SIG-M5 treated with dmso at 0.1 percent for 504 hours (cell line): ENCODE results near the gene TMEM255B.
"Not testable (repeated sequence)": the region's sequence is repeated elsewhere in the genome, so short reads cannot be mapped to it uniquely, and the experiment has no call there.

Experiments used
- DNase-seq: peaks from one replicate; lab custom pipeline; 2025; ENCODE audit not compliant: unreplicated experiment; lab: John Stamatoyannopoulos, UW

The TMEM255B gene

DNA sequence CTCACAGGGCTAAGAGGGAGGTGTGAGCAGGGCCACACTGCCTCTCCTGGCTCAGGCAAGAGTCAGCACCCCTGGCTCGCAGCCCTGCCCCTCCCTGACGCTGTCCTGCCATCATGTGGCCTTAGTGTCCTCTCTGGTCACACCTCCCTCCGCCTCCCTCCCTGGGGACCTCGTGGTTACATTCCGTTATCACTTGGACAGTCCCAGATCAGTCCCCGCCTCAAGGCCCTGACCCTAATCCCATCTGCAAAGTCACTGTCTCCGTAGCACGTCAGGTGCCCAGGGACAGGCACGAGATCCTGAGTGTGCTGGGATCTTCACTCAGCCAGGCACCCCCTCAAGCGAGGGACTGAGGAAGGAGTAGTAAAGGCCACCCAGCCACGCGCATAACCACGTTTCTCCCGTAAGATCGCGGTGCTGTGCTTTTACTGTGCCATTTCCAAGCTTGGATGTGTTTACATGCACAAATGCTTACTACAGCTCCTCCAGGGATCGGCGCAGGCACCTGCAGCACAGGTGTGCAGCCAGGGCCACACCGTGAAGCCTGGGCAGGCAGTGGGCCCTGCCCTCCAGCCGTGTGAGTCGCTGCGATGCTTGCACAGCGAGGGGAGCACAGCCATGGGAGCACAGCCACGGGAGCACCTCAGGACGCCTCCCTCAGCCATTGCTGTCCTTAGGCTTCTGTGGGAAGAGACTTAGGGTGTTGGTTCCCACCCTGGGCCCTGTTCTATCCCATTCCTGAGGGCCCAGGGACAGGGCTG is 10.7 kb upstream of the TMEM255B start:
- DNase-seq, result no peak

DNA sequence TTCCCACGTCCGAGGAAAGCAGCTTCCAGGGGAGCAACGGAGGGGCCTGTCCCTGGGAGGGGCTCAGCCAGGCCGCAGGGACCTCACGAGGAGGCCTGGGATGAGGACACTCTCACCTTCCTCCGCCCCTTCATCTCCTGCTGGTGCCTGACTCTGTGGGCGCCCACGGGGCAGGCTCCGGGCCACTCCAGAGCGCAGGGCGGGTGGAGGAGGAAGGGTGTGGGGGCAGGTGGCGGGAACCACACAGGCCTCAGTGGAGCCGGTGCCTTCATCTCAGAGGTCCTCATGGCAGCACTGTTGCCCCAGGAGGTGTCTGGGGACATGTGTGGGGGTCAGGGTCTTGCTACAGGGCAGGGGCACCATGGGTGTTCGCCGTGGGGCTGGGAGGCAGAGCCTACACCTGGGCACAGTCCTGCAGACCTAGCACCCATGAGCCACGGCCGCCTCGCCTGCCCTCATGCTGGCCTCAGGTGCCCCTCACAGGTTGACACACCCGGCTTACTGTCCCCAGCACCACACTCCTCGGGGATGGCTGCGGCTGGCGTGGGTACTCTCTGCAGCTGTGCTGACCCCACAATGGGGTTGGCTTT is 10.1 kb upstream of the TMEM255B start:
- DNase-seq, result no peak

DNA sequence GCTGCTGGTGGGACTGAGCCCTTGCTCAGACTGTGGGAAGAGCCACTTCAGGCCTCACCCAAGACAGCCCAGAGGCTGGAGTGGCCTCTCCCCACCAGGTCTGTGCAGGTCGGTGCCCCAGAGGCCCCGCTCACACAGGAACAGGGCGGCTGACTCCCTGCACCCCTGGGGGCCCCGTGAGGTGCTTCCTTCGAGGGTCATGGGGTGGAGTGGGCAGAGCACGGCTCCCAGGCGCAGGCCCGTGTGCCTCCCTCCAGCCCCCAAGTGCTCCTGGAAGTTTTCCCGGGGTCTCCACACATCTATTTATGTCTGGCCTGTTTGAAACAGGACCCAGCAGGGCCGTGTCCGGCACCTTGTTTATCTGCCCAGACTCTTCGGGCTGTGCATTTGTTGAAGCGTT is 9.5 kb upstream of the TMEM255B start:
- no peak for DNase-seq

DNA sequence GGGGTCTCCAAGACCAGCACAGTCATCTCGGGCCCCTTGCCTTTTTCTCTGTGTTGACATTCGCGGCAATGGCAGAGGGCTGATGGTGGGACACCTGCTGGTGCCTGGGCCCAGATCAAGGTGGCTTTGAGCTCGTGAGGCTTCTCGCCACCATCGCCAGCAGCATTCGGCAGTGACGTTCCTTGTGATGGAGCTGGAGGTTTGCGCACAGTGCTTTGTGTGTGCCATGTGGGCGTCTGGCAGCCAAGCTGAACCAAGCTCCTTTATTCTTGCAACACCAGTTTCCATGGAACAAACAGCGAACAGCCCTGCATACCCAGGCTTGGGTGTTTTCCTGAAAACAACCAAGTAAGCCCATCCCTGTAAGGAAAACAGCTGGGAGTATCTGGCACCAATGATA is 9.1 kb upstream of the TMEM255B start:
- DNase-seq, result no peak

DNA sequence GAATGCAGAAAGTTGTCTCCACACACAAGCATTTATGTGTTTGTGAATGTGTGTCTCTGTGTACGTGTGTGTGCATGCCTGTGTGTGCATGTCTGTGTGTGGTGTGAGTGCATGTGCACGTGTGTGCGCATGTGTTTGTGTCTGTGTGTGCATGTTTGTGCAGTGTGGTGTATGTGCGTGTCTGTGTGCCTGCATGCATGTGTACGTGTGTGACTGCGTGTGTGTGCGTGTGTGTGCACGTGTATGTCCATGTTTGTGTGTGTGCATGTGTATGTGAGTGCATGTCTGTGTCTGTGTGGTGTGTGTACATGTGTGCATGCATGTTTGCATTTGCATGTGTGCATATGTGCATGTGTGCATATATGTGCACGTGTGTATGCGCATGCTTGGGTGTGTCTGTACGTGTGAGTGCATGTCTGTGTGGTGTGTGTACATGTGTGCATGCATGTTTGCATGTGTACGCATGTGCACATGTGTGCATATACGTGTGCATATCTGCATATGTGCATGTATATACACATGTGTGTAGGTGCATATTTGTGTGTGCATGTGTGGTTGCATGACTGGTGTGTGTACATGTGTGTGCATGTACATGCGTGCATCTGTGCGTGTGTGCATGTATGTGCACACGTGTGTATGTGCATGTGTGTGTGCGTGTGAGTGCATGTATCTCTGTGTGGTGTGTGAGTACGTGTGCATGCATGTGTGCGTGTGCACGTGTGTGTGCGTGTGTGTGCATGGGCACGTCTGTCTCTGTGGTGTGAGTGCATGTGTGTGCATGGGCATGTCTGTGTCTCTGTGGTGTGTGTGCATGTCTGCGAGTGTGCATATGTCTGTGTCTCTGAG is 8.2 kb upstream of the TMEM255B start:
- no peak for DNase-seq

DNA sequence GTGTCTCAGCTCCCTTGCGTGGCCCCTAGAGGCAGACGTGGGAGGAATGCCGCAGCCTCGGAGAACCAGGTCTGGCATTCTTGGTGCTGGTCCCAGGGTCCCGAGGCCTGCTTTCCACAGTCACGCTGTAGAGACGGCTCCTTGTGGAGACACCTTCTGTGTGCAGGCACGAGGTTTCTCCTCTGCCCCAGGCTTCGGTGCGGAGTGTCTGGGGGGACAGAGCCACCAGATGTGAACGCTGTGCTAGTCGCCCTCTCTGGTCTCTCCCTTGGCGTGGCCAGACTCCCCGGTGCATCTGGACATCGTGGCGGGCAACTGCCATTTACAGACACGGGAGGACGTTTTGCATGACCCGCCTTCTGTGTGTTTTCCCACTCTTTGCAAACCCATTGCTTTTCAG is 7.5 kb upstream of the TMEM255B start:
- no peak for DNase-seq

DNA sequence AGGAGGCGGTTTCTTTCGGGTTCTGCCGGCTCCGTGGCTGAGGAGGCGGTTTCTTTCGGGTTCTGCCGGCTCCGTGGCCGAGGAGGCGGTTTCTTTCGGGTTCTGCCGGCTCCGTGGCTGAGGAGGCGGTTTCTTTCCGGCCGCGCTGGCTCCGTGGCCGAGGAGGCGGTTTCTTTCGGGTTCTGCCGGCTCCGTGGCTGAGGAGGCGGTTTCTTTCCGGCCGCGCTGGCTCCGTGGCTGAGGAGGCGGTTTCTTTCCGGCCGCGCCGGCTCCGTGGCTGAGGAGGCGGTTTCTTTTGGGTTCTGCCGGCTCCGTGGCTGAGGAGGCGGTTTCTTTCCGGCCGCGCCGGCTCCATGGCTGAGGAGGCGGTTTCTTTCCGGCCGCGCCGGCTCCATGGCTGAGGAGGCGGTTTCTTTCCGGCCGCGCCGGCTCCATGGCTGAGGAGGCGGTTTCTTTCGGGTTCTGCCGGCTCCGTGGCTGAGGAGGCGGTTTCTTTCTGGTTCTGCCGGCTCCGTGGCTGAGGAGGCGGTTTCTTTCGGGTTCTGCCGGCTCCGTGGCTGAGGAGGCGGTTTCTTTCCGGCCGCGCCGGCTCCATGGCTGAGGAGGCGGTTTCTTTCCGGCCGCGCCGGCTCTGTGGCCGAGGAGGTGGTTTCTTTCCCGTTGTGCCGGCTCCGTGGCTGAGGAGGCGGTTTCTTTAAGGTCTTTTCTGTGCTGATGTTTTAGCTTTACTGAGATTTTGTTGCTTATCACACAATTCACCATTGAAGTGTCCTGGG is 6.6 kb upstream of the TMEM255B start:
- not testable (repeated sequence) for DNase-seq

DNA sequence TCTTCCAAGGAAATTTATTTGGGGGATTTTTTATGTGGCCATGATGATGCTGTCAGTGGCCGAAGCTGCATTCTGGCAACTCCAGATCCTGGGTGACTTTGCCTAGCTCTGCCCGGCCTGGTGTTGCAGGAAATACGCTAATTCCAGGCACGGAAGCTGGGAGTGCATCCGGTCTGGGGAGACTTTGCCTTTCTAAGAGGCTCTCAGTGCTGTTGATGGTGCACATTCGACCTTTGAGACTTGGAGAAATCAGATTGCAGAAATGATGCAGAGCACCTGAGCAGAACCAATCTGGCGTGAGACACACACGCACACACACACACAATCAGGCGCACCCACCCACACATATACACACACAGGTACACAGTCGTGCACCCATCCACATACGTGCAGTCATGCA is 5.9 kb upstream of the TMEM255B start:
- DNase-seq, result no peak

DNA sequence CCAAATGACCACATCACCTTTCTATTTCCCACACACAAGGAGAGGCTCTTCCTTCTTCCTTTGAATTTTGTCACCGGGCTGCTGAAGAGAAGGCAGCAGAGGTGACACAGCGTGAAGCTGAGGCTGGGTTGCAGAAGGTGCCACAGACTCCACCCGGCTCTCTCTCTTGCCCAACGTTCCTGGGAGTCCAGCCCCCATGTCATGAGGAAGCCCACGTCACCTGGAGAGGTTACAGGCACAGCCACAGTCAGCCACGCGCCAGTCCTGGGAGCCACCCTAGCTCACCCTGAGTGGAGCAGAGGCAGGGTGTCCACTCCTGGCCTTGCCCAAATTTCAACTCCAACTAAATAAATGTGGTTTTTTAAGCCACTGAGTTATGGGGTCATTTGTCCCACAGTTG is 4.8 kb upstream of the TMEM255B start:
- DNase-seq, result no peak

DNA sequence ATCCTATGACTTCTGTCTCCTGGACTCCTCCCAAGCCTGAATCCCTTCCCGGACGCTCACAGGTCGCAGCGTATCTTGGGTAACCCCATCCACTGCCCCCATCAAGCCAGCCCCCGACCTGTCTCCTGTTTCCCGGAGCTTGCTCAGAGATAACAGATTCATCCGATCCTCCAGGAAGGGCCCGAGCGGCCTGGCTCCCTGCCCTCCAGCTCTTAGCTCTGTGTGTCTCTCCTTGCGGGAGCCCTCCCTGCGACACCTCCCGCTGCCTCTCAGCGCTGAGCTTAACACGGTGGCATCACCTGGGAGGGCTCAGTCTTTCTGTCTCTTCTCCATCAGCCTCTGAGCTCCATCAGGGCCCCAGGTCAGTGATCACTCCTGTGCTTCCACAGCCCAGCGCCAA is 4.3 kb upstream of the TMEM255B start:
- DNase-seq, result no peak

DNA sequence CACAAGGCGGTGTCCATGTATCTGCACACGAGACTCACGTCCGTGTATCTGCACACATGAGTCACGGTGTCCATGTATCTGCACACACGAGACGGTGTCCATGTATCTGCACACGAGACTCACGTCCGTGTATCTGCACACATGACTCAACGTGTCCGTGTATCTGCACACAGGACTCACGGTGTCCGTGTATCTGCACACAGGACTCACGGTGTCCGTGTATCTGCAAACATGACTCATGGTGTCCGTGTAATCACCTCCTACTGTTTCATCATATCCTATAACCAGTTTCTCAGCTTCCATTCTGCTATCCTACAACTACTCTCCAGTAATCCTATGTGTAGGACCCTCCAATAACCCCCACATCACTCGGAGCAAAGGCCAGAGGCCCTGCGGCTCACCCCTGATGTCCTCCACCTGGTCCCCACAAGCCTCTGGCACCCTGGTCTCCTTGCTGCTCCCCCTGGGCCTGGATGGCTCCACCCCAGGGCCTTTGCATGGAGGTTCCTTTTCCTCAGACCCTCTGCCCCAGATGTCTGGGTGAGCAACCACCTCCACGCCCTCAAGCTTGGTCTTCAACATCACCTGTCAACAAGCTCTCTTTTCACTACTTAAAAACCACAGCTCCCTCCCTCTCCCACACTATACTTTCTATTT is 2.5 kb upstream of the TMEM255B start:
- DNase-seq, result no peak

DNA sequence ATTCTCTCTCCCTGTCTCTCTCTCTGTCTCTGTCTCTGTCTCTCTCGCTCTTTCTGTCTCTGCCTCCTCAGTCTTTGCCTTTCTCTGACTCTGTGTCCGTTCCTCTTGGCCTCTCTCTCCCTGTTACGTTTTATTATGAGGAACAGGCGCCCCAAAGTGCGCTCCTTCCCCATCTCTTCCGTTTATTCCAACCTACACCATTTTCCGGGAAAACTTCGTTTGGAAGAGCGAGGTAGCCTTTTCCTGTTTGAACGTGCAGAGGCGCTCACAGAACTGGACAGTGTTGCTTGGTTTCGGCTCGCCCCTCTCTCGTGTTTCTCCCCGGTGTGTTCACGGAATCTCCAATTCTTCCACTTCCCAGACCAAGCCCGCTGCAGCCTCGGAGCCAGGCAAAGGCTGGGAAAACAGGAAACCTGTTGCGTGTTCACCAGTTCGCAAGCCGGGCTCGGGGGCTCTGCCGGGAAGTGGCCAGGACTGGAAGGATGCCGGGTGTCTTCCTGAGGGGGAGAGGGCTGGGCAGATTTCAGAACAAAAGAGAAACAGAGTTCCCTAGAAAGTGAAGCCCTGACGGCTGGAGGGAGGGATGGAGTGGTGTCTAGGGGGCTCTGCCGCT is 605 bp downstream of the TMEM255B start:
- peak; percentile 41 for DNase-seq

DNA sequence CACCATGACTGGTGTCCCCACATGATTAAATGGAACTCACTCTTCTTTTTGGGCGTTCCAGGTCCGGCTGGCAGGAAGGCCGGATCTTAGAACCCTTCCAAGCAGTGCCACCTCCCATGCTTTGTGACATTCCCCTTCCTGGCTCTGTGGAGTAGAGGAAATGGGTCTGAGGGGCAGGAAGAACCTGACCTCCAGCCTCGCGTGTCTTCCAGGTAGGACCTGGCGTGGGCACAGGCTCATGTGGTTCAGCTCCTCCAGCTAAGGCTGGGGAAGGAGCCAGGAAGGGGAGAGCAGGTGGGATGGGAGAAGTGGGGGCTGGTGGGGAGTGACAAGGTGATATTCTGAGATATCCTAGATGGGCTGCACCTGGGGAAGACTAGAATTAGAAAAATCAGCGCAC is 2.1 kb downstream of the TMEM255B start:
- no peak for DNase-seq

DNA sequence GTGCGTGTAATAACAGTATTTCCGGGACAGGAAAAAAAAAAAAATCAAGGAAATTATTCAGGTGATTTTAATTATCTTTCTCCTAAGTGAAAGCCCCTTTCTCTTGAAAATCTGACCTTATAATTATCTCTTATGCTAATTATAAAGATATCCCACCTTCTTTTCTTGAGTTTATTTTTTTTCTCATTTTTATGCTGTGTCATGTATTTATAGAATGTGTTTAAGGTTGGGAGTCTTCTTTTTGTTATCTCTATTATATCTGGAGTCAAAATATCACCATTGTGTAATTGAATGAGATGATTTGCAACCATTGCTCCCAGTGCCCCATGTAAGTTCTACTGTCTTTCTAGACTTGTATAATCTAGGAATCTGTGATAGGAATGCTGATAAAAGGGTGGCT is 3.0 kb downstream of the TMEM255B start:
- DNase-seq, result no peak

DNA sequence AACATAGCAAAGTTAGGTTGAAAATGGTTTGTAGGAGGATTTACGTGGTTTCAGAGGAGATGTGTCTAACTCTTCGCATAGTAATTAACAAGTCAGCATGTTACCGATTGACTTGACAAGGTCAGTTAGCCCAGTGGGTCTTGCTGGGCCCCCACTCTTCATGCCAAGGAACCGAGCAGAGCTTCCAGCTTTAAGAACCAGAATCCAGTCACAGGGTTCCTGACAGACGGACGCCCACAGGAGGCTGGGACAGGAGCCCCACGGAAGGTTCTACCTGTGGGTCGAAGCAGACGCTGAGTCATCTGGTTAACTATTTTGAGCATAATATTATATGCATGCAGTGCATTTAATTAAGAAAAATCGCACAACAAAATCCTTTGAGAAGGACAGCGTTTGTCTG is 3.5 kb downstream of the TMEM255B start:
- DNase-seq, result no peak

DNA sequence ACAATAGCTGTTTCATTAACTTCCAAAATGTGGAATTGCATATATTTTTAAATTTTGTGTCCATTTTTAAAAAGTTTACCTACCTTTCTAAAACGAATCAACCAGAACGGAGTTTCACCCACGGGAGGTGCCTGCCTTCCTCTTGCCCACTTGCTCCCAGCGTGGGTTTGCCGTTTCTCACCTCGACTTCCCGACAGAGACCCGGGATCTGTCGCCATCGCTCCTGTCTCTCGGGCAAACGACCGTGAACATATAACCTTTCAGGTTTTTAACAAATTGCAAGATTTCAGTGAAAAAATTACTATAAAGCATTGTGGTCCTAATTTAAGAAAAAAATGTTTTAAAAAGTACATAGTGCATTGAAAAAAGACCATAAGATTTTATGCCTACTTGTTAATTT is 4.2 kb downstream of the TMEM255B start:
- DNase-seq, result no peak

DNA sequence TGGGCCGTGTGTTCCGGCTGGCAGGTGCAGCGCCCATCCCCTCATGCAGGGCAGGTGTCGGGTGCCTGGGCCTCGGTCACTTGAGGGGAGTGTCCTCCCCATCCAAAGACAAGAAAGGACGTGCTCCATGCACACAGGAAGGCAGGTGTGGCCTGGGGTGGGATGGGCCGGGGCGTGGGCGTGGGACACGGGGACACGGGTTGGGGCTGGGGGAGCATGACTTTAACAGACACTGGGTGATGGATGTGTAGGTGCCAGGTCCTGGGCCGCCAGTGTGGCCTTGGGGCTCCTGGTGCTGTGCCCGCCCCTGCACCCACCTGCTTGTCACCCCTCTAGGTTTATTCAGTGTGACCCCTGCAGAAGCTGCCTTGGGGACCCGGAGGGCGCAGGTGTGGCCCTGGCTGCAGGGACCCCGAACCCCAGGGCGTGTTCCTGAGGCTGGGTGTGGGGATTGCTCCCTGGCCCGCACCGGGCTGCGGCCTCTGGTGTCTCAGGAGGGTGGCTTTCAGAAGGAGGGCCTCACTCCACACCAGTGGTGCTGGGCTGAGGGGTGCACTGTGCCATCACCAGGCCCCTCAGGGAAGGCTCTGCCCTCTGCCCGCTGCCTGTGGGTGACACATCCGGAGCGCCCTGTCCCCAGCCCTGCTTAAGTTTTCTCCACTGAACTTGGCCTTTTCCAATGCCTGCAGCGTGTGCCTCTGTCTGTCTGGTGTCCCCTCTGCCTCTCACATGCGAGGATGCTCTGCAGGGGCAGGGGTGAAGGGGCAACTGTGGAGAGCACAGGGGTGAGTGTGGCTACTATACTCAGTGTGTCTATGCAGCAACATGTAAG is 5.2 kb downstream of the TMEM255B start:
- DNase-seq, result no peak

DNA sequence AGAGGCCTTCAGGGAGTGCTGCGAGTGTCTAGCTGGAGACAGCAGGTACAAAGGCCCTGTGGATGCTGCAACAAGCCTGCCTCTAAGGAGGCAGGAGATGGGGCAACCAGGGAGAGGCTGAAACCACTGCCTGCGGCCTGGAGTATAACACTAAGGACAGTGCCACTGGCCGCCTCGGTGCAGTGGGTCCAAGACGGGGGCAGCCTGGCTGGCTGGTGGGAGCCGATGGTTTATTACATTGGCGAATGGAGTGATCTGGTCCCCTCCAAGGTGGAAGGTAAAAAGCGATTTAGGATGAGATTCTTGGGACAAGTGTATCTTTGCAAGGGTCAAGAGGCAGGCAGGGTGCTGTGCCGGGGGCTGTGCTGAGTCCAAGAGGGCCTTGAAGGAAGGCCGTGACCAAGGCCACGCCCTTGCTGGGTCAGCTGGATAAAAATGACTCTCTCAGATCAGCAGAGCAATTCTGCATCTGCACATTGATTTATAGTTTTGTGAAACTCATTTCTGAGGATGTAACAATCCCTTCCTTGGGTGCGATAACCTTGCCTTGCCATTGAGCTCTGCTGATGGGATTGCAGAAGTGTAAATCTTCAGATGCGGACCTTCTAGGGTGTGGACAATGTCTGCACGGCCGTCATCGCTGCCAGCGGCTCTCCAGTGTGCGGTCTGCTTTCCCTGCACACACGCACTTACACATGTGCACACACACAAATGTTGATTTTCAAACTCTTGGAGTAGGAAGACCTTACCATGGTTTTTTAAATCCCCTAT is 6.0 kb downstream of the TMEM255B start:
- no peak for DNase-seq

DNA sequence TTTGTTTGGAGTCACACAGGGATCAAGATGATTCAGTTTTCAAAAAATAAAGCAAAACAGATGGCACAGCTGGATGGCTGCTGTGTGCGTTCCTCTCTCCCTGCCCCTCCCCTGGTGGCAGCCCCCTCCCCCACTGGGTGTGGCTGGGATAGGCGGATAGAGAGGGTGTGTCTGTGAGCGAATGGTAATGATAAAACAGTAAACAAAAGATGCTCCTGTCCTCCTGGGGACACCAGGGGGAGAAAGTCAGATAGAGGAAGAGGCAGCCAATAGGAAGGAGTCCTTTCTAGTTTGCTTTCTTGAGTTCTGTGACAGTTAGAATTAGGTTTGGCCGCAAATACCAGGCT is 6.5 kb downstream of the TMEM255B start:
- no peak for DNase-seq
